Immature natural killer cell (primary cell): Measurements from ENCODE around the gene DNER. TPM values are rescaled to one million over a fixed set of nuclear protein-coding genes. Genes with fewer than 3 reads are reported as not detected.
A peak's percentile ranks its signal among the peaks of the same experiment; 100 is the strongest.

Source experiments
- DNase-seq, 3 donors: peaks; one replicate each; pipeline ENCODE4 v3.0.0; 2022; ENCODE audit warnings: mixed read lengths in 1 of 3
- H3K27ac Mint-ChIP-seq, 6 donors: one replicate each; pipeline ENCODE4 v1.8.0; 2020; ENCODE audit warnings: mixed read lengths in 6 of 6, mild to moderate bottlenecking in 5 of 6, inconsistent platforms in 4 of 6, moderate library complexity in 3 of 6
- H3K27me3 Mint-ChIP-seq, 3 donors: one replicate each; pipeline ENCODE4 v1.8.0; 2020 to 2021; ENCODE audit warnings: low read depth in 3 of 3, mild to moderate bottlenecking in 3 of 3, mixed read lengths in 3 of 3, moderate library complexity in 3 of 3, inconsistent platforms in 1 of 3
- H3K36me3 Mint-ChIP-seq, 3 donors: one replicate each; pipeline ENCODE4 v1.8.0; 2020; ENCODE audit warnings: mixed read lengths in 3 of 3, inconsistent platforms in 2 of 3, mild to moderate bottlenecking in 2 of 3
- H3K4me1 Mint-ChIP-seq, 2 donors: one replicate each; pipeline ENCODE4 v1.8.0; 2020; ENCODE audit warnings: inconsistent platforms in 2 of 2, mild to moderate bottlenecking in 2 of 2, mixed read lengths in 2 of 2, moderate library complexity in 1 of 2
- H3K4me3 Mint-ChIP-seq, 5 donors: one replicate each; pipeline ENCODE4 v1.8.0; 2020; ENCODE audit warnings: mild to moderate bottlenecking in 5 of 5, mixed read lengths in 5 of 5, inconsistent platforms in 3 of 5, moderate library complexity in 3 of 5
- H3K9me3 Mint-ChIP-seq, 6 donors: one replicate each; pipeline ENCODE4 v1.8.0; 2020; ENCODE audit warnings: mild to moderate bottlenecking in 6 of 6, mixed read lengths in 6 of 6, inconsistent platforms in 4 of 6, moderate library complexity in 3 of 6
- polyA plus RNA-seq, 3 donors: library from polyadenylated mRNA; unstranded; fragments of 300-500 nt; fragmentation: Illumina TruSeq; gene quantifications; one replicate each; pipeline ENCODE4 v1.2.3, GENCODE V29; 2021

Gene DNER
- polyA plus RNA-seq, 3 donors from 2014 or later = not detected

DNA sequence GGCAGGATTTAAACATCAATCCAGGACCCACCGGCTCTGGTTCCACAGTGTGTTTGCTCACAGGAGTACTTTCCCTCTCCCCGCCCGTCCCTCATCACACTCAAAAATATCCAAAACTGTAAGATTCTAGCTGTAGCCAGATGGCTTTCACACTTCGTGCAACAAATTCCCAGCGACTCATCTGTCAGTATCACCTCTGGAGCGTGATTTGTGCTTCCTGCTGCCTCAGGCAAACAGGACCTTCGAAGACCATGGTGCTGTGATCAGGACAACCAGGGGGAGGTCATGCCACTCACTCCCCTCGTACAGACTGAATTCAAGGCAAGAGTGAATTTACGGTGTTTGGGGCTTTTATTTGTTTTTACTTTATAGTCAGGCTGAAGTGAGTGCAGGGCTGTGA lies 288.8 kb downstream of the DNER start:
- Mint-ChIP-seq H3K36me3 (no peaks in the 10 kb centered on the region), H3K4me3 (no peak overlapping the region), H3K27me3 (peaks cover 0 to 6% (median 2%) of the 10 kb centered on the region in 3 donors), H3K27ac (no peak overlapping the region), H3K9me3 (peaks cover 0 to 5% (median under 1%) of the 10 kb centered on the region in 6 donors), H3K4me1 (no peaks in the 10 kb centered on the region)
- no peak for DNase-seq

- H3K4me3 Mint-ChIP-seq = no peak overlapping the region
- H3K27ac Mint-ChIP-seq = no peak overlapping the region
- no peak for DNase-seq
- H3K27me3 Mint-ChIP-seq = peaks cover 0 to 7% (median 2%) of the 10 kb centered on the region in 3 donors
- no peaks in the 10 kb centered on the region for H3K4me1 Mint-ChIP-seq
- no peaks in the 10 kb centered on the region for H3K36me3 Mint-ChIP-seq
- H3K9me3 Mint-ChIP-seq = peaks cover 0 to 6% (median under 1%) of the 10 kb centered on the region in 6 donors
Observed at GRCh38 chr2:229422063-229422462, 292.3 kb downstream of the DNER start.

GRCh38 chr2:229419158-229419557 lies 295.2 kb downstream of the DNER start:
- no peaks in the 10 kb centered on the region for H3K4me1 Mint-ChIP-seq
- H3K36me3 Mint-ChIP-seq = no peaks in the 10 kb centered on the region
- H3K9me3 Mint-ChIP-seq = peaks cover 0 to 6% (median under 1%) of the 10 kb centered on the region in 6 donors
- H3K27ac Mint-ChIP-seq = no peak overlapping the region
- H3K27me3 Mint-ChIP-seq = peaks cover 0 to 5% (median 2%) of the 10 kb centered on the region in 3 donors
- no peak overlapping the region for H3K4me3 Mint-ChIP-seq
- no peak for DNase-seq

GRCh38 chr2:229417916-229418315 lies 296.4 kb downstream of the DNER start:
- no peaks in the 10 kb centered on the region for H3K4me1 Mint-ChIP-seq
- DNase-seq = no peak
- peak overlapping the region in 1 of 6 donors; percentile 31 for H3K27ac Mint-ChIP-seq
- H3K36me3 Mint-ChIP-seq = no peaks in the 10 kb centered on the region
- no peak overlapping the region for H3K4me3 Mint-ChIP-seq
- peaks cover 0 to 5% (median 4%) of the 10 kb centered on the region in 3 donors for H3K27me3 Mint-ChIP-seq
- peaks cover 0 to 6% (median 0%) of the 10 kb centered on the region in 6 donors for H3K9me3 Mint-ChIP-seq

DNA sequence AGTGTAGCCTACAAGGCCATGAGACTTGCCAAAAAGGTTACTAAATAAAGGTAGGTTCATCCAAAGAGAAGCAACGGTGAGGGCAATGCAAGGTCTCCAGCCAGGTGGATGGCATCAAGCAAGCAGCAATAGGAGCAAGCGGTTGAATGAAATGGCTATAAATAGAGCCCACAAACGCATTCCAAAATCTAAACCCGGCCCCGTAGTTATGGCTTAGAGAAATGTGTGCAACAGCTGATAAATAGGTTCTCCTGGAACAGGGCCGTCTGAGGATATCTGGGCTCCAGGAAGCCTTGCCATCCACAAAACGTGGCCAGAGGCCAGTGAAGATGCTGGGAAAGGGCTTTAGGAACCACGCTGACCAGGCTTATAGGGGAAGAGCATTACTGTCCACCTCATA lies 297.2 kb downstream of the DNER start:
- Mint-ChIP-seq H3K36me3 (no peaks in the 10 kb centered on the region), H3K4me3 (no peak overlapping the region), H3K9me3 (peaks cover 0 to 11% (median 0%) of the 10 kb centered on the region in 6 donors)

DNA sequence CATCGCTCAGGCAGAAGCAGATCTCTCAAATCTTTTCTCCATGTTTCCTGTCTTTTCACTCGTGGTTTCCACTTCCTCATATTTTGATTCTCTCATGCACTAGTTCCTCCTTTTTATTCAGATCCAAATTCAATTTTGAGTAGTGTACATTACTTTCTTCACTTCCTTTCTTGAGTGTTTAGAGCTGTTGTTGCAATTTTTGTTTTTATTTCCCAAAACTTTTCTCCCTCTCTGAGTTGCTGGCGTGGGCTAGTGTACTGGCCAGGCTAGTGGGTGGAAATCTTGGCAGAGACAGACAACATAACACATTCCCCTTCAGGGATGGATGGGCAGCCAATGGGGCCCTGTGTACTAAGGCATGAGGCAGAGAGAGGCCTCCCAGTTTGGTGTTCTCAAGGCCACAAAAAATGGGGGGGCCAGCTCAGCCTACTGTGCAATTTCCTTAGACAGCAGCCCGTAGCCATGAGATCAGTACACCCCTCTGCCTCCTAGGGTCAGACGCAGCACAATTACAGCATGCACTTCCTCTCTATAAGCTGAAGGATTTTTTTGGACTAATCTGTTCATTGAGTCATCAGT lies 298.1 kb downstream of the DNER start:
- peaks cover 0 to 11% (median 0%) of the 10 kb centered on the region in 6 donors for H3K9me3 Mint-ChIP-seq
- no peak overlapping the region for H3K4me3 Mint-ChIP-seq
- H3K4me1 Mint-ChIP-seq = no peaks in the 10 kb centered on the region
- H3K27me3 Mint-ChIP-seq = peaks cover 0 to 5% (median 4%) of the 10 kb centered on the region in 3 donors
- DNase-seq = no peak
- H3K36me3 Mint-ChIP-seq = no peaks in the 10 kb centered on the region
- H3K27ac Mint-ChIP-seq = no peak overlapping the region

More for the DNA sequence above, 297.2 kb downstream of the DNER start:
- Mint-ChIP-seq H3K27ac (no peak overlapping the region), H3K4me1 (no peaks in the 10 kb centered on the region), H3K27me3 (peaks cover 0 to 5% (median 4%) of the 10 kb centered on the region in 3 donors)
- no peak for DNase-seq

- Mint-ChIP-seq H3K9me3 (peaks cover 0 to 8% (median 0%) of the 10 kb centered on the region in 6 donors), H3K27ac (no peak overlapping the region), H3K4me3 (no peak overlapping the region), H3K4me1 (no peaks in the 10 kb centered on the region), H3K36me3 (no peaks in the 10 kb centered on the region), H3K27me3 (peaks cover 0 to 4% (median 4%) of the 10 kb centered on the region in 3 donors)
- DNase-seq = no peak
Observed at GRCh38 chr2:229414631-229415030, 299.7 kb downstream of the DNER start.

GRCh38 chr2:229412686-229413085 lies 301.7 kb downstream of the DNER start:
- Mint-ChIP-seq H3K27ac (no peak overlapping the region), H3K9me3 (peaks cover 0 to 5% (median 0%) of the 10 kb centered on the region in 6 donors), H3K4me1 (no peaks in the 10 kb centered on the region), H3K36me3 (no peaks in the 10 kb centered on the region), H3K27me3 (peaks cover 0 to 2% (median 1%) of the 10 kb centered on the region in 3 donors), H3K4me3 (no peak overlapping the region)
- DNase-seq = no peak

- H3K9me3 Mint-ChIP-seq = peaks cover 0 to 5% (median 0%) of the 10 kb centered on the region in 6 donors
- H3K4me3 Mint-ChIP-seq = no peak overlapping the region
- H3K4me1 Mint-ChIP-seq = no peaks in the 10 kb centered on the region
- no peaks in the 10 kb centered on the region for H3K36me3 Mint-ChIP-seq
- H3K27ac Mint-ChIP-seq = no peak overlapping the region
- no peak for DNase-seq
- peaks cover 0 to 2% (median 2%) of the 10 kb centered on the region in 3 donors for H3K27me3 Mint-ChIP-seq
Observed at GRCh38 chr2:229410946-229411345, 303.4 kb downstream of the DNER start.

DNA sequence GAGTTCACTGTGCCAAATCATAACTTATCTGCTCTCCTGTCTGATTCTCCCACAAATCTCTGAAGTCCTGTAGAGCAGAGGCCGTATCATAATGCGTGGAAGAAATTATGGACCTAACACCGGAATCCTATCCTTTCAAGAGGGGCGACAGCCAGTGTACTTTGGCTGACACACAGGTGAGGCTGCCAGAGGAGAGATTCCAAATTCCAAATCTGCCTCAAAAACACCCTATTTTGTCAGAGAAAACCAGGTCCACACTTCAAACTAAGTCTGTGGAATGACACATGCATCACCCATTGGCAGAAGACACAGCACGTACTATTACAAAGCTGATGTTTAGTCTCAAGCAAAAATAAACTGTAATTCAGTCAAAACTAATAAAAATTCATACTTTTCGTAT lies 304.1 kb downstream of the DNER start:
- DNase-seq = no peak
- no peak overlapping the region for H3K27ac Mint-ChIP-seq
- H3K4me1 Mint-ChIP-seq = no peaks in the 10 kb centered on the region
- peaks cover 0 to 2% (median 2%) of the 10 kb centered on the region in 3 donors for H3K27me3 Mint-ChIP-seq
- peaks cover 0 to 5% (median 0%) of the 10 kb centered on the region in 6 donors for H3K9me3 Mint-ChIP-seq
- H3K4me3 Mint-ChIP-seq = no peak overlapping the region
- no peaks in the 10 kb centered on the region for H3K36me3 Mint-ChIP-seq

DNA sequence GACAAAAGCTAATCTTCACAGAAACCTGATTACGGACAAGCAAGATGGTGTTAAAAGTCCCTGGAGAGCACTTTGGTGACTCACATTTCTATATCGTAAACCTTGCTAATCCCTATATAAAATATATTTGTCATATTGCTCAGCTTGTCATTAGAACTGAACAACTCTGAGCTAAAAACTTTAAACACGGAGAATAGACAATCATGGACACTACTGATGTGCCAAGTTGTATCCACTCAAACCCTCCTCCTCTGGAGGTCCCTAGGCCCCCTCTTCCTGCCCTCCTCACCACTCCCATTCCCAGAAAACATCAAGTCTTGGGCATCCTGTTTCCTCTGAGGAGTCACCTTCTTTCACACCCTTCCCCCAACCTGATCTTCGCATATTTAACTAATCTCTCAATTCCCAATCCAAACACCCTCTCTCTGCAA lies 304.6 kb downstream of the DNER start:
- no peak overlapping the region for H3K27ac Mint-ChIP-seq
- no peaks in the 10 kb centered on the region for H3K36me3 Mint-ChIP-seq
- no peak overlapping the region for H3K4me3 Mint-ChIP-seq
- DNase-seq = no peak
- no peaks in the 10 kb centered on the region for H3K4me1 Mint-ChIP-seq
- H3K27me3 Mint-ChIP-seq = peaks cover 0 to 2% (median 2%) of the 10 kb centered on the region in 3 donors
- H3K9me3 Mint-ChIP-seq = peaks cover 0 to 5% (median 0%) of the 10 kb centered on the region in 6 donors

DNA sequence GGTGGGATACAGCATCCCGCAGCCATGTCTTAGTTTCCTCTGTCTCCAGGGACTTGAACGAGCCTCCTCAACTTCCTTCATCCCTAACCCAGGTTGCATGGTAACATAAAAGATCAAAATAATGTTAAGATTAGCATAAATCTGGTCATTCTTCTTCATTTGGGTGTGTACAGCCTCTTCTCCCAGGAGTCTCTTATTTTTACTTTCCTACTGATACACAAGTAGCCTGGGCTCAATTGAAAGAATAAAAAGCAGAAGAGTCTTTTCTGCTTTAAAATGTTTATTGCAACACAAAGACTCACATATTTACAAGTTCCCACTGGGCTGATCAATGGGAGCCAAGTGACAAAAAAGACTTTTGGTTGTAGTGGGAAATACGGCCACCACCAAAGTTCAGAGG lies 305.4 kb downstream of the DNER start:
- no peaks in the 10 kb centered on the region for H3K36me3 Mint-ChIP-seq
- DNase-seq = no peak
- H3K27me3 Mint-ChIP-seq = peaks cover 0 to 2% (median 1%) of the 10 kb centered on the region in 3 donors
- H3K9me3 Mint-ChIP-seq = peaks cover 0 to 7% (median 0%) of the 10 kb centered on the region in 6 donors
- no peak overlapping the region for H3K27ac Mint-ChIP-seq
- no peaks in the 10 kb centered on the region for H3K4me1 Mint-ChIP-seq
- H3K4me3 Mint-ChIP-seq = no peak overlapping the region

- Mint-ChIP-seq H3K4me1 (no peaks in the 10 kb centered on the region), H3K27me3 (peaks cover 0 to 2% (median 0%) of the 10 kb centered on the region in 3 donors), H3K36me3 (no peaks in the 10 kb centered on the region), H3K4me3 (no peak overlapping the region), H3K27ac (no peak overlapping the region), H3K9me3 (peaks cover 0 to 13% (median 0%) of the 10 kb centered on the region in 6 donors)
- DNase-seq = no peak
Observed at GRCh38 chr2:229408356-229408755, 306.0 kb downstream of the DNER start.

GRCh38 chr2:229407170-229407569 lies 307.2 kb downstream of the DNER start:
- peaks cover 2 to 3% (median 2%) of the 10 kb centered on the region in 3 donors for H3K27me3 Mint-ChIP-seq
- no peaks in the 10 kb centered on the region for H3K36me3 Mint-ChIP-seq
- H3K4me1 Mint-ChIP-seq = no peaks in the 10 kb centered on the region
- DNase-seq = no peak
- peaks cover 0 to 8% (median 0%) of the 10 kb centered on the region in 6 donors for H3K9me3 Mint-ChIP-seq
- no peak overlapping the region for H3K27ac Mint-ChIP-seq
- H3K4me3 Mint-ChIP-seq = no peak overlapping the region

GRCh38 chr2:229405796-229406195 lies 308.6 kb downstream of the DNER start:
- no peaks in the 10 kb centered on the region for H3K36me3 Mint-ChIP-seq
- peaks cover 2 to 3% (median 2%) of the 10 kb centered on the region in 3 donors for H3K27me3 Mint-ChIP-seq
- H3K4me3 Mint-ChIP-seq = no peak overlapping the region

More at GRCh38 chr2:229405796-229406195, 308.6 kb downstream of the DNER start:
- Mint-ChIP-seq H3K4me1 (no peaks in the 10 kb centered on the region), H3K9me3 (peaks cover 0 to 8% (median 0%) of the 10 kb centered on the region in 6 donors), H3K27ac (no peak overlapping the region)
- no peak for DNase-seq
